PC-9 (cell line): ENCODE measurements around the gene RNF38. TPM values are rescaled to one million over a fixed set of nuclear protein-coding genes. Genes with fewer than 3 reads are reported as not detected.

ENCODE experiments used
- BruUV-seq: library from RNA; stranded (reverse); fragments of 400-500 nt; replicated peaks from 2 replicates; lab custom pipeline; 2021; lab: Mats Ljungman, UMichigan
- CTCF ChIA-PET: fragments of 300-600 bp; sonication (Branson Sonifier 250); formaldehyde crosslinking; loops from one replicate; lab custom pipeline; 2022; ENCODE audit warnings: antibody characterized with exemption; lab: Charles Lee
- POLR2A ChIA-PET: fragments of 300-600 bp; sonication (Branson Sonifier 250); formaldehyde crosslinking; loops from one replicate; lab custom pipeline; 2022; ENCODE audit warnings: antibody characterized with exemption; ENCODE audit not compliant: unreplicated experiment; lab: Charles Lee
- DNase-seq, 2 experiments: peaks; one replicate each; pipeline versions ENCODE4 v3.0.0 to v3.0.0-alpha.2; 2015 to 2022; ENCODE audit warnings: mixed read lengths in 1 of 2
- H2AFZ ChIP-seq: fragments of 200-600 bp; sonication (generic); 2 replicates; pipeline ENCODE4 v1.8.1; 2017; ENCODE audit warnings: antibody characterized with exemption
- H3F3A ChIP-seq: fragments of 200-600 bp; sonication (generic); 2 replicates; pipeline ENCODE4 v1.8.1; 2017; ENCODE audit warnings: antibody characterized with exemption, mild to moderate bottlenecking, low read depth; ENCODE audit not compliant: insufficient read depth
- H3K27ac ChIP-seq: fragments of 200-600 bp; sonication (generic); 2 replicates; pipeline ENCODE4 v1.6.1; 2016; ENCODE audit warnings: mixed run types
- H3K27me3 ChIP-seq: fragments of 200-600 bp; sonication (generic); 2 replicates; pipeline ENCODE4 v1.6.1; 2016; ENCODE audit warnings: low read depth, mixed run types; ENCODE audit not compliant: insufficient read depth
- H3K36me3 ChIP-seq: fragments of 200-600 bp; sonication (generic); 2 replicates; pipeline ENCODE4 v1.6.1; 2016; ENCODE audit warnings: low read depth, mixed run types
- H3K4me1 ChIP-seq: fragments of 200-600 bp; sonication (generic); replicated peaks from 2 replicates; pipeline ENCODE4 v1.6.1; 2016; ENCODE audit warnings: mixed run types; ENCODE audit not compliant: insufficient read depth
- H3K4me2 ChIP-seq: fragments of 200-600 bp; sonication (generic); 2 replicates; pipeline ENCODE4 v1.6.1; 2017; ENCODE audit warnings: mixed run types
- H3K4me3 ChIP-seq: fragments of 200-600 bp; sonication (generic); 2 replicates; pipeline ENCODE4 v1.6.1; 2016; ENCODE audit warnings: mixed run types
- H3K79me2 ChIP-seq: fragments of 200-600 bp; sonication (generic); 2 replicates; pipeline ENCODE4 v1.6.1; 2017; ENCODE audit warnings: low read depth, mixed run types
- H3K9me2 ChIP-seq: fragments of 200-600 bp; sonication (generic); 2 replicates; pipeline ENCODE4 v1.8.1; 2017; ENCODE audit warnings: mild to moderate bottlenecking; ENCODE audit not compliant: insufficient read depth
- H3K9me3 ChIP-seq: fragments of 200-600 bp; sonication (generic); 2 replicates; pipeline ENCODE4 v1.8.1; 2016; ENCODE audit warnings: low read depth; ENCODE audit not compliant: insufficient read depth
- H4K20me1 ChIP-seq: fragments of 200-600 bp; sonication (generic); 2 replicates; pipeline ENCODE4 v1.8.1; 2017; ENCODE audit not compliant: insufficient read depth
- EZH2 ChIP-seq: fragments of 200-600 bp; sonication (generic); IDR thresholded peaks from 2 replicates; pipeline ENCODE4 v1.8.0; 2017; ENCODE audit warnings: antibody characterized with exemption, low read depth
- intact Hi-C: fragments of 100-400 bp; cut with micrococcal nuclease; formaldehyde crosslinking; loops from one replicate; pipeline ENCODE4 v1.10.0; 2022; ENCODE audit not compliant: unreplicated experiment
- total RNA-seq: library from RNA; stranded (reverse); gene quantifications from 2 replicates; pipeline ENCODE4 v1.2.3, GENCODE V29; 2021
- TF ChIP-seq, protein P1 (sequence below): fragments of 200-600 bp; sonication (generic); conservative IDR thresholded peaks from 2 replicates; pipeline ENCODE4 v1.6.1; 2017; ENCODE audit warnings: mixed run types, antibody characterized with exemption, mild to moderate bottlenecking, moderate library complexity

Gene RNF38
- total RNA-seq, 1 experiment from 2014 or later: 17.5 TPM

DNA sequence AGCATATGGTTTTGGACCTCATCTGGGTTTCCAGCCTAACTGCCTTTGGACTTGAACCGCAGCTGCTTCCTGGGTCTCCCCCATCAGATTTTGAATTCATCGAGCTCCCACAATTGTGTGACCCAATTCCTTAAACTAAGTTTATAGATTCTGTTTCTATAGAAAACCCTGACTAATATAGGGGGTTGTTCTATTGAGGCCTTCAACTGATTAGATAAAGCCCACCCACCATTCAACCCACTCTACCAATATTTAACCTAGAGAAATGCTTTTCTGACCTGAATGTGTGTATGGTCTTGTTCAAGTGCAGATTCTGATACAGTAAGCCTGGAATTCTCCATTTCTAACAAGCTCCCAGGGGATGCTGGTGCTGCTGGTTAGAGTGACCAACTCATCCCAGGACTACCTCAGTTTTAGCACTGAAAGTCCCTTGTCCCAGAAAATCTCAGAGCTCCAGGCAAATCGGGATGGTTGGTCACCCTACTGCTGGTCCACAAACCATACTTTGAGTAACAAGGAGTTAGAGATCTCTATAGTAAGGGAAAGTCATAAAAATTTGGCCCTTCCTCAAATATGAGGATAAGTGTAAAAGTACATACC, 110.1 kb downstream of the RNF38 start:
- Histone ChIP-seq H4K20me1 (no peaks in the 10 kb centered on the region), H3K4me2 (no peak overlapping the region), H3K4me1 (peaks cover 28% of the 10 kb centered on the region), H3K4me3 (no peak overlapping the region), H3F3A (peaks cover 6% of the 10 kb centered on the region), H3K79me2 (no peaks in the 10 kb centered on the region), H3K9me2 (no peaks in the 10 kb centered on the region), H3K9me3 (no peaks in the 10 kb centered on the region), H3K36me3 (no peaks in the 10 kb centered on the region), H3K27ac (no peak overlapping the region), H2AFZ (no peak overlapping the region), H3K27me3 (no peaks in the 10 kb centered on the region)
- intact Hi-C loops: no loop called here
- ChIA-PET POLR2A (no interaction called here), CTCF (no interaction called here)
- BruUV-seq: no TSS peak
- no peak for DNase-seq
- TF ChIP-seq, protein P1, sequence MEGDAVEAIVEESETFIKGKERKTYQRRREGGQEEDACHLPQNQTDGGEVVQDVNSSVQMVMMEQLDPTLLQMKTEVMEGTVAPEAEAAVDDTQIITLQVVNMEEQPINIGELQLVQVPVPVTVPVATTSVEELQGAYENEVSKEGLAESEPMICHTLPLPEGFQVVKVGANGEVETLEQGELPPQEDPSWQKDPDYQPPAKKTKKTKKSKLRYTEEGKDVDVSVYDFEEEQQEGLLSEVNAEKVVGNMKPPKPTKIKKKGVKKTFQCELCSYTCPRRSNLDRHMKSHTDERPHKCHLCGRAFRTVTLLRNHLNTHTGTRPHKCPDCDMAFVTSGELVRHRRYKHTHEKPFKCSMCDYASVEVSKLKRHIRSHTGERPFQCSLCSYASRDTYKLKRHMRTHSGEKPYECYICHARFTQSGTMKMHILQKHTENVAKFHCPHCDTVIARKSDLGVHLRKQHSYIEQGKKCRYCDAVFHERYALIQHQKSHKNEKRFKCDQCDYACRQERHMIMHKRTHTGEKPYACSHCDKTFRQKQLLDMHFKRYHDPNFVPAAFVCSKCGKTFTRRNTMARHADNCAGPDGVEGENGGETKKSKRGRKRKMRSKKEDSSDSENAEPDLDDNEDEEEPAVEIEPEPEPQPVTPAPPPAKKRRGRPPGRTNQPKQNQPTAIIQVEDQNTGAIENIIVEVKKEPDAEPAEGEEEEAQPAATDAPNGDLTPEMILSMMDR: no peak
- no peak for TF ChIP-seq EZH2

DNA sequence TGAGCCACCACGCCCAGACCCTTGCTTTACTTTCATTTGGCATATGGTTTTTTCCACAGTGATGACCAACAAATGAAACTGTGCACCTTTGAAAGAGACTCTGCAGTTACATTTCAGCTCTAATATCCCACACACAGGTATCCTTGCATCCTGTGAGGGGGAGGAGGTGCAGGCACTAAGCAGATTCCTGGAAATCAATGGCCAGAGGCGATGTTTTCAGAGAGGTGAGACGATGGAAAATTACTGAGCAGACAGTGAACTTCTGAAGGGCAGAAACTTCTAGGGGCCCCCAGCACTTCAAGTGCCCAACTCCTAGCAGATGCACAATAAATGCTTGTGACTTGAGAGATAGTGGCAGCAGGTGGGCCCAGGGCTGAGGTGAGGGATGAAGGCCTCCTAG, 112.0 kb downstream of the RNF38 start:
- Histone ChIP-seq H3K4me1 (peaks cover 28% of the 10 kb centered on the region), H4K20me1 (no peaks in the 10 kb centered on the region), H3K9me2 (no peaks in the 10 kb centered on the region), H3K9me3 (no peaks in the 10 kb centered on the region), H3K4me2 (peak overlapping the region; percentile 34; the same call in 1 of the 2 replicates), H3K36me3 (no peaks in the 10 kb centered on the region), H3F3A (peaks cover 16% of the 10 kb centered on the region), H3K27me3 (no peaks in the 10 kb centered on the region), H2AFZ (no peak overlapping the region), H3K27ac (no peak overlapping the region), H3K79me2 (no peaks in the 10 kb centered on the region), H3K4me3 (no peak overlapping the region)
- TF ChIP-seq EZH2: no peak
- TF ChIP-seq, protein P1: no peak
- ChIA-PET CTCF (no interaction called here), POLR2A (interaction anchor here (0.5 kb wide), 1 partner anchor 11 kb away, joined by 3 read pairs; no protein-coding TSS in a partner anchor)
- no TSS peak for BruUV-seq
- intact Hi-C loops: no loop called here
- no peak for DNase-seq

Other genes with a start within 250 kb of the RNF38 start
- gene CCIN, start 230.9 kb downstream of the RNF38 start, total RNA-seq: not detected in 2 replicates
- 146 and 164 TPM in 2 replicates for gene CLTA, start 209.3 kb downstream of the RNF38 start, total RNA-seq
- gene GNE, start 141.8 kb downstream of the RNF38 start, total RNA-seq: 20.2 and 23.2 TPM in 2 replicates
- gene MELK, start 172.6 kb upstream of the RNF38 start, total RNA-seq: 25.1 and 48.1 TPM in 2 replicates